HepG2 (cell line): ENCODE measurements around the gene AXIN1. TPM values are rescaled to one million over a fixed set of nuclear protein-coding genes. Genes with fewer than 3 reads are reported as not detected.
A peak's percentile ranks its signal among the peaks of the same experiment; 100 is the strongest.

Experiments used
- CBX2 ChIP-seq, 2 experiments: fragments of 200-600 bp in 1 of 2; sonication (generic); formaldehyde crosslinking in 1 of 2; IDR thresholded peaks; 2 replicates each; pipeline versions ENCODE4 v1.7.0 to v1.8.1; 2018 to 2022; ENCODE audit warnings: low read depth in 2 of 2, low read length in 1 of 2, mild to moderate bottlenecking in 1 of 2, missing genetic modification reagents in 1 of 2
- FOXA3 ChIP-seq: IDR thresholded peaks from 2 replicates; pipeline ENCODE4 v1.6.1; 2016; ENCODE audit warnings: missing genetic modification reagents, missing compliant biosample characterization
- FOXJ3 ChIP-seq: sonication (generic); formaldehyde crosslinking; IDR thresholded peaks from 2 replicates; pipeline ENCODE4 v1.4.0; 2020; ENCODE audit warnings: missing genetic modification reagents, mild to moderate bottlenecking, borderline replicate concordance
- HNRNPUL1 ChIP-seq: fragments of 200-400 bp; formaldehyde crosslinking; IDR thresholded peaks from 2 replicates; pipeline ENCODE4 v1.6.1; 2017; ENCODE audit warnings: low read depth, mild to moderate bottlenecking, low read length, moderate library complexity
- LCORL ChIP-seq, 2 experiments: fragments of 450-650 bp in 1 of 2; sonication (generic) in 1 of 2; formaldehyde crosslinking in 1 of 2; IDR thresholded peaks; 2 replicates each; pipeline versions ENCODE4 v1.5.0 to v1.6.1; 2017 to 2020; ENCODE audit warnings: antibody characterized with exemption in 1 of 2, missing genetic modification reagents in 1 of 2
- NAIF1 ChIP-seq: sonication (generic); formaldehyde crosslinking; IDR thresholded peaks from 2 replicates; pipeline ENCODE4 v1.5.0; 2020; ENCODE audit warnings: mild to moderate bottlenecking, missing genetic modification reagents, borderline replicate concordance
- PTBP1 ChIP-seq: fragments of 200-400 bp; formaldehyde crosslinking; IDR thresholded peaks from 2 replicates; pipeline ENCODE4 v1.6.1; 2018; ENCODE audit warnings: low read length, low read depth; ENCODE audit not compliant: poor library complexity, severe bottlenecking
- RFX1 ChIP-seq: fragments of 450-650 bp; IDR thresholded peaks from 2 replicates; pipeline ENCODE4 v1.6.1; 2017
- SMC3 ChIP-seq: IDR thresholded peaks from 2 replicates; pipeline ENCODE4 v1.6.1; 2011; ENCODE audit warnings: low read length, improper control_type of control experiment
- SRSF1 ChIP-seq: fragments of 200-400 bp; formaldehyde crosslinking; optimal IDR thresholded peaks from 2 replicates; pipeline ENCODE3; 2017; ENCODE audit warnings: mild to moderate bottlenecking, low read depth, low read length, moderate library complexity
- ZBTB10 ChIP-seq: sonication (generic); formaldehyde crosslinking; IDR thresholded peaks from 2 replicates; pipeline ENCODE4 v1.4.0; 2020; ENCODE audit warnings: missing genetic modification reagents, borderline replicate concordance
- ZNF296 ChIP-seq: sonication (generic); formaldehyde crosslinking; conservative IDR thresholded peaks from 2 replicates; pipeline ENCODE4 v1.5.0; 2020; ENCODE audit warnings: mild to moderate bottlenecking, missing genetic modification reagents
- ZNF329 ChIP-seq: sonication (generic); formaldehyde crosslinking; IDR thresholded peaks from 2 replicates; pipeline ENCODE4 v1.9.0; 2021; ENCODE audit warnings: low read depth, mild to moderate bottlenecking, missing genetic modification reagents
- ZNF777 ChIP-seq: sonication (generic); formaldehyde crosslinking; IDR thresholded peaks from 2 replicates; pipeline ENCODE4 v1.4.0; 2020; ENCODE audit warnings: missing genetic modification reagents
- polyA plus RNA-seq, 8 experiments: library from polyadenylated mRNA; depleted of rRNA in 3 of 8; stranded (reverse) in 7 of 8; unstranded in 1 of 8; fragments of >200 nt; fragmentation: Illumina TruSeq in 4 of 8; extraction: Trizol in 4 of 8; gene quantifications; 2 replicates each; pipeline versions ENCODE4 v1.2.1 to v1.2.3, GENCODE V29; 2011 to 2016; ENCODE audit warnings: low read depth in 4 of 8, missing spikeins in 1 of 8, mixed read lengths in 1 of 8; ENCODE audit not compliant: insufficient read depth in 1 of 8
- total RNA-seq, 5 experiments: library from RNA; depleted of rRNA; stranded (reverse); fragments of >200 nt; fragmentation: Illumina TruSeq; extraction: Trizol; gene quantifications; 2 replicates each; pipeline ENCODE4 v1.2.3, GENCODE V29; 2016; ENCODE audit warnings: low read depth in 1 of 5
- TF ChIP-seq, protein P1 (sequence below): sonication (generic); formaldehyde crosslinking; IDR thresholded peaks from 2 replicates; pipeline ENCODE4 v1.5.0; 2020; ENCODE audit warnings: missing genetic modification reagents, mild to moderate bottlenecking, borderline replicate concordance
- TF ChIP-seq, protein P2 (sequence below): sonication (generic); formaldehyde crosslinking; IDR thresholded peaks from 2 replicates; pipeline ENCODE4 v1.4.0; 2020; ENCODE audit warnings: mild to moderate bottlenecking, missing genetic modification reagents, borderline replicate concordance
- TF ChIP-seq, protein P3 (sequence below): sonication (generic); formaldehyde crosslinking; conservative IDR thresholded peaks from 2 replicates; pipeline ENCODE4 v1.8.1; 2023; ENCODE audit warnings: missing genetic modification reagents

Gene AXIN1
- total and polyA plus RNA-seq, 2 of the 13 experiments (the other 11 are each of a cell fraction or from before 2014, with no cell fraction given) = 24.0 to 26.0 TPM

DNA sequence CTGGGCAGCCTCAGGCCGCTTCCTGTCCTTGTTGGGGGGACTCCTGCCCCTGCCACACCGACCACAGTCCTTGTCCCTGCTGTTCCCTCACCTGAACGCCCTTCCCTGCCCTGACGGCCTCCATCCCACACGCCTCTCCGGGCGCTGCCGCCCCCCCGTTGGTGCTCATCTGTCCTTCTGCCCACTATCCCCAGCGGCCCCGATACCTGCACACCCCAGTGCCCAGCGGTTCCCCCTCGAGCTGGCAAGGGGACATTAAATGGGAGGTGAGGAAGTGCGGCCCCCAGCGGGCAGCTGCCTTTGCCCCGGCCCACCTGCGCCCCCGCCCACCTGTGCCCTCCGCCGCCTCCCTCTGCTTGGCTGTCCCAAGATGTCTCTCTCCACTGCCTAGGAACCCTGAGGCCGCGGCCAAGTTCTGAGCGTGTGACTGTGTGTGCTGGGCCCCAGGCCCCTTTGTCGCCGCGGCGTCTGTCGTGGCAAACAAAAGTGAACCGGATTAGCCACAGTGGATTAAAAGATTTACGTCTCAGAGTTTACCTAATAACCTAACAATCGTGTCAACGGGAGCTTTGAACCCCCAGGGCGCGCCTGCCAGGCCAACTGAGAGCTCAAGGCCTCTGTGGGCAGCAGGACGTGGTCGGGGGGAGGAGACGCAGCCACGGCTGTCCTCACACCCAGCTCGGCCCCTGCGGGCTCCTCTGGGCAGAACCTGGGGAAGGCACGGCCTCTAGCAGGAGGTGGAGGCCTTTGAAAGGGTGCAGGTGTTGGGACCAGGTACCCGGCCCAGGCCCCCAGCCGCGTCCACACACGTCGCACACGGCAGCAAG is 7.6 kb upstream of the AXIN1 start (continued):
- no peak for TF ChIP-seq FOXA3 (CRISPR knock-in tag)
- TF ChIP-seq LCORL (IDR thresholded peaks at IDR 0.05) = no peak
- TF ChIP-seq LCORL (CRISPR knock-in tag; IDR thresholded peaks at IDR 0.05) = peak; percentile 70
- no peak for TF ChIP-seq ZBTB10
- no peak for TF ChIP-seq CBX2 (IDR thresholded peaks at IDR 0.05; ENCODE audit: low read depth, low read length)
- TF ChIP-seq CBX2 (CRISPR knock-in tag; IDR thresholded peaks at IDR 0.05; ENCODE audit: low read depth) = no peak
- TF ChIP-seq HNRNPUL1 = no peak
- TF ChIP-seq FOXJ3 (CRISPR knock-in tag) = no peak
- no peak for TF ChIP-seq SRSF1
- TF ChIP-seq, protein P1, sequence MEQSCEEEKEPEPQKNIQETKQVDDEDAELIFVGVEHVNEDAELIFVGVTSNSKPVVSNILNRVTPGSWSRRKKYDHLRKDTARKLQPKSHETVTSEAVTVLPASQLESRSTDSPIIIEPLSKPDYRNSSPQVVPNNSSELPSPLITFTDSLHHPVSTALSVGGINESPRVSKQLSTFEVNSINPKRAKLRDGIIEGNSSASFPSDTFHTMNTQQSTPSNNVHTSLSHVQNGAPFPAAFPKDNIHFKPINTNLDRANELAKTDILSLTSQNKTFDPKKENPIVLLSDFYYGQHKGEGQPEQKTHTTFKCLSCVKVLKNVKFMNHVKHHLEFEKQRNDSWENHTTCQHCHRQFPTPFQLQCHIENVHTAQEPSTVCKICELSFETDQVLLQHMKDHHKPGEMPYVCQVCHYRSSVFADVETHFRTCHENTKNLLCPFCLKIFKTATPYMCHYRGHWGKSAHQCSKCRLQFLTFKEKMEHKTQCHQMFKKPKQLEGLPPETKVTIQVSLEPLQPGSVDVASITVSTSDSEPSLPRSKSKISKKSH (CRISPR knock-in tag) = peak; percentile 55; the same call in 1 of the 2 replicates
- TF ChIP-seq, protein P2, sequence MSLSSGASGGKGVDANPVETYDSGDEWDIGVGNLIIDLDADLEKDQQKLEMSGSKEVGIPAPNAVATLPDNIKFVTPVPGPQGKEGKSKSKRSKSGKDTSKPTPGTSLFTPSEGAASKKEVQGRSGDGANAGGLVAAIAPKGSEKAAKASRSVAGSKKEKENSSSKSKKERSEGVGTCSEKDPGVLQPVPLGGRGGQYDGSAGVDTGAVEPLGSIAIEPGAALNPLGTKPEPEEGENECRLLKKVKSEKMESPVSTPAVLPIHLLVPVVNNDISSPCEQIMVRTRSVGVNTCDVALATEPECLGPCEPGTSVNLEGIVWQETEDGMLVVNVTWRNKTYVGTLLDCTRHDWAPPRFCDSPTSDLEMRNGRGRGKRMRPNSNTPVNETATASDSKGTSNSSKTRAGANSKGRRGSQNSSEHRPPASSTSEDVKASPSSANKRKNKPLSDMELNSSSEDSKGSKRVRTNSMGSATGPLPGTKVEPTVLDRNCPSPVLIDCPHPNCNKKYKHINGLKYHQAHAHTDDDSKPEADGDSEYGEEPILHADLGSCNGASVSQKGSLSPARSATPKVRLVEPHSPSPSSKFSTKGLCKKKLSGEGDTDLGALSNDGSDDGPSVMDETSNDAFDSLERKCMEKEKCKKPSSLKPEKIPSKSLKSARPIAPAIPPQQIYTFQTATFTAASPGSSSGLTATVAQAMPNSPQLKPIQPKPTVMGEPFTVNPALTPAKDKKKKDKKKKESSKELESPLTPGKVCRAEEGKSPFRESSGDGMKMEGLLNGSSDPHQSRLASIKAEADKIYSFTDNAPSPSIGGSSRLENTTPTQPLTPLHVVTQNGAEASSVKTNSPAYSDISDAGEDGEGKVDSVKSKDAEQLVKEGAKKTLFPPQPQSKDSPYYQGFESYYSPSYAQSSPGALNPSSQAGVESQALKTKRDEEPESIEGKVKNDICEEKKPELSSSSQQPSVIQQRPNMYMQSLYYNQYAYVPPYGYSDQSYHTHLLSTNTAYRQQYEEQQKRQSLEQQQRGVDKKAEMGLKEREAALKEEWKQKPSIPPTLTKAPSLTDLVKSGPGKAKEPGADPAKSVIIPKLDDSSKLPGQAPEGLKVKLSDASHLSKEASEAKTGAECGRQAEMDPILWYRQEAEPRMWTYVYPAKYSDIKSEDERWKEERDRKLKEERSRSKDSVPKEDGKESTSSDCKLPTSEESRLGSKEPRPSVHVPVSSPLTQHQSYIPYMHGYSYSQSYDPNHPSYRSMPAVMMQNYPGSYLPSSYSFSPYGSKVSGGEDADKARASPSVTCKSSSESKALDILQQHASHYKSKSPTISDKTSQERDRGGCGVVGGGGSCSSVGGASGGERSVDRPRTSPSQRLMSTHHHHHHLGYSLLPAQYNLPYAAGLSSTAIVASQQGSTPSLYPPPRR (CRISPR knock-in tag) = no peak; the same call in 1 of the 2 replicates
- TF ChIP-seq ZNF296 = 0 out of 2 replicates have a peak, but pooled peaks have one; percentile 47
- TF ChIP-seq PTBP1 = no peak
- TF ChIP-seq ZNF329 (CRISPR knock-in tag) = no peak
- TF ChIP-seq, protein P3, sequence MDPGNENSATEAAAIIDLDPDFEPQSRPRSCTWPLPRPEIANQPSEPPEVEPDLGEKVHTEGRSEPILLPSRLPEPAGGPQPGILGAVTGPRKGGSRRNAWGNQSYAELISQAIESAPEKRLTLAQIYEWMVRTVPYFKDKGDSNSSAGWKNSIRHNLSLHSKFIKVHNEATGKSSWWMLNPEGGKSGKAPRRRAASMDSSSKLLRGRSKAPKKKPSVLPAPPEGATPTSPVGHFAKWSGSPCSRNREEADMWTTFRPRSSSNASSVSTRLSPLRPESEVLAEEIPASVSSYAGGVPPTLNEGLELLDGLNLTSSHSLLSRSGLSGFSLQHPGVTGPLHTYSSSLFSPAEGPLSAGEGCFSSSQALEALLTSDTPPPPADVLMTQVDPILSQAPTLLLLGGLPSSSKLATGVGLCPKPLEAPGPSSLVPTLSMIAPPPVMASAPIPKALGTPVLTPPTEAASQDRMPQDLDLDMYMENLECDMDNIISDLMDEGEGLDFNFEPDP (CRISPR knock-in tag) = no peak
- 0 out of 2 replicates have a peak, but pooled peaks have one; percentile 38 for TF ChIP-seq ZNF777 (CRISPR knock-in tag)
- TF ChIP-seq RFX1 = no peak
- no peak for TF ChIP-seq SMC3
- no peak for TF ChIP-seq NAIF1 (CRISPR knock-in tag)
